Thoracic aorta (tissue), 2 donors: ENCODE measurements around the gene UBAP2. TPM values are rescaled to one million over a fixed set of nuclear protein-coding genes. Genes with fewer than 3 reads are reported as not detected.

Experiments
- ATAC-seq: fragments of 150-250 bp; one replicate; pipeline ENCODE4 v1.8.0; 2017; ENCODE audit warnings: low read depth; ENCODE audit not compliant: insufficient number of reproducible peaks, low FRiP score
- DNase-seq: peaks from one replicate; pipeline ENCODE4 v3.0.0-alpha.2; 2020; ENCODE audit warnings: low spot score
- H3K27ac ChIP-seq, 2 donors: fragments of 200-600 bp; sonication (generic); 1 replicate in 1 of 2; 2 replicates in 1 of 2; pipeline ENCODE4 v1.5.1; 2016; ENCODE audit warnings: mild to moderate bottlenecking in 2 of 2, moderate library complexity in 2 of 2
- H3K27me3 ChIP-seq: fragments of 200-600 bp; sonication (generic); replicated peaks from 2 replicates; pipeline ENCODE4 v1.6.0; 2016; ENCODE audit warnings: mild to moderate bottlenecking; ENCODE audit not compliant: insufficient read depth
- H3K36me3 ChIP-seq: fragments of 200-600 bp; sonication (generic); one replicate; pipeline ENCODE4 v1.5.1; 2016
- H3K4me1 ChIP-seq, 2 donors: fragments of 200-600 bp; sonication (generic); 1 replicate in 1 of 2; 2 replicates in 1 of 2; pipeline versions ENCODE4 v1.5.1 to v1.6.0; 2016; ENCODE audit warnings: low read depth in 2 of 2, mild to moderate bottlenecking in 1 of 2; ENCODE audit not compliant: control insufficient read depth in 1 of 2
- H3K4me3 ChIP-seq: fragments of 200-600 bp; sonication (generic); 2 replicates; pipeline ENCODE4 v1.5.1; 2016; ENCODE audit warnings: mild to moderate bottlenecking
- H3K9me3 ChIP-seq: fragments of 200-600 bp; sonication (generic); 2 replicates; pipeline ENCODE4 v1.5.1; 2016
- total RNA-seq, 2 donors: library from RNA; depleted of rRNA; stranded (reverse); fragments of >200 nt; gene quantifications; one replicate each; pipeline versions ENCODE4 v1.1.0 to v1.2.3, GENCODE V29; 2016
- TF ChIP-seq, protein P1 (sequence below): fragments of 200-600 bp; sonication (generic); IDR thresholded peaks from one replicate; pipeline ENCODE4 v1.5.1; 2019; ENCODE audit warnings: antibody characterized with exemption

The UBAP2 gene
- total RNA-seq, 2 donors from 2014 or later = 21.3 to 29.9 TPM

DNA sequence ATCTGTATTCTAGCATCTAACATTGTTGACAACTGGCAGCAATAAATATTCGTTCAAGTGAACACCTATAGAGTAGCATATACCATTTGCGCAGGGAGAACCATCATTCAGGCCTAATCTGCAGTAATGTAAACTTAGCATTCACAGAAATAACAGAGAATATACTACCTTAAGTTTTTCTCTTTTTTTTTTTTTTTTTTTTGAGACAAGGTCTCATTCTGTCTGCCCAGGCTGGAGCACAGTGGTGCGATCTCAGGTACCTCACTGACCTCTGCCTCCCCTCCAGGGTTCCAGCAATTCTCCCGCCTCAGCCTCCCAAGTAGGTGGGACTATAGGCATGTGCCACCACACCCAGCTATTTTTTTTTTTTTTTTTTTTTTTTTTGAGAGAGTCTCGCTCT lies 12.1 kb downstream of the UBAP2 start:
- no peaks in the 10 kb centered on the region for H3K9me3 ChIP-seq
- TF ChIP-seq, protein P1, sequence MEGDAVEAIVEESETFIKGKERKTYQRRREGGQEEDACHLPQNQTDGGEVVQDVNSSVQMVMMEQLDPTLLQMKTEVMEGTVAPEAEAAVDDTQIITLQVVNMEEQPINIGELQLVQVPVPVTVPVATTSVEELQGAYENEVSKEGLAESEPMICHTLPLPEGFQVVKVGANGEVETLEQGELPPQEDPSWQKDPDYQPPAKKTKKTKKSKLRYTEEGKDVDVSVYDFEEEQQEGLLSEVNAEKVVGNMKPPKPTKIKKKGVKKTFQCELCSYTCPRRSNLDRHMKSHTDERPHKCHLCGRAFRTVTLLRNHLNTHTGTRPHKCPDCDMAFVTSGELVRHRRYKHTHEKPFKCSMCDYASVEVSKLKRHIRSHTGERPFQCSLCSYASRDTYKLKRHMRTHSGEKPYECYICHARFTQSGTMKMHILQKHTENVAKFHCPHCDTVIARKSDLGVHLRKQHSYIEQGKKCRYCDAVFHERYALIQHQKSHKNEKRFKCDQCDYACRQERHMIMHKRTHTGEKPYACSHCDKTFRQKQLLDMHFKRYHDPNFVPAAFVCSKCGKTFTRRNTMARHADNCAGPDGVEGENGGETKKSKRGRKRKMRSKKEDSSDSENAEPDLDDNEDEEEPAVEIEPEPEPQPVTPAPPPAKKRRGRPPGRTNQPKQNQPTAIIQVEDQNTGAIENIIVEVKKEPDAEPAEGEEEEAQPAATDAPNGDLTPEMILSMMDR = no peak
- DNase-seq (no peak), ATAC-seq (no peak)
- H3K27me3 ChIP-seq = no peaks in the 10 kb centered on the region
- H3K4me1 ChIP-seq = no peaks in the 10 kb centered on the region
- no peak overlapping the region for H3K27ac ChIP-seq
- no peaks in the 10 kb centered on the region for H3K36me3 ChIP-seq
- no peak overlapping the region for H3K4me3 ChIP-seq

DNA sequence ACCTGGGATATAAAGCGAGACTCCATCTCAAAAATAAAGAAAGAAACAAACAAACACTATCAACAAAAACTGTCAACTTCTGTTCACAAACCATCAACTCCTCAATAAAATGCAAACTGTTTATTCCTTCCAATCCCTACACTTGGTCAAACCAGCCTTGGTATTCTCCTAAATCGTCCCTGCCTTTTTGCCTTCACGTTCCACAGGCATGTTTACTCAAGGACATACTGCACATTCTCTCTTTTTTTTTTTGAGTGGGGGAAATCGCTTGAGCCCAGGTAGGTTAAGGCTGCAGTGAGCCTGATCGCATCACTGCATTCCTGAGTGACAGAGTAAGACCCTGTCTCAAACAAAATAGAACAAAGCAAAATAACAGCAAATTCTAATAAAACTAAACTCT lies 13.0 kb downstream of the UBAP2 start:
- Histone ChIP-seq H3K4me3 (no peak overlapping the region), H3K4me1 (no peaks in the 10 kb centered on the region), H3K9me3 (no peaks in the 10 kb centered on the region), H3K27me3 (no peaks in the 10 kb centered on the region), H3K27ac (no peak overlapping the region), H3K36me3 (no peaks in the 10 kb centered on the region)
- TF ChIP-seq, protein P1 = no peak
- ATAC-seq (no peak), DNase-seq (no peak)

DNA sequence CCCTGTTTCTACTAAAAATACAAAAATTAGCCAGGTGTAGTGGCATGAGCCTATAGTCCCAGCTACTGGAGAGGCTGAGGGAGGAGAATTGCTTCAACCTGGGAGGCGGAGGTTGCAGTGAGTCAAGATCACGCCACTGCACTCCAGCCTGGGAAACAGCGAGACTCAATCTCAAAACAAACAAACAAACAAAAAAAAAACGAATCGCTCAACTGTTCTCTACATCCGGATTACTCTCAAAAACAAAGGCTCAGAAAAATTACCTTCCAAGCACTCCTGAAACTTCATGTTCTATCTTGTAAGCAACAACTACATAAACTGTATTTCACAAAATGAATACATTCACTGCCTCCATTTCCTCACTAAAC lies 14.0 kb downstream of the UBAP2 start:
- TF ChIP-seq, protein P1 = no peak
- Histone ChIP-seq H3K4me1 (no peaks in the 10 kb centered on the region), H3K27me3 (no peaks in the 10 kb centered on the region), H3K27ac (no peak overlapping the region), H3K9me3 (no peaks in the 10 kb centered on the region), H3K36me3 (no peaks in the 10 kb centered on the region), H3K4me3 (no peak overlapping the region)
- DNase-seq (no peak), ATAC-seq (no peak)

DNA sequence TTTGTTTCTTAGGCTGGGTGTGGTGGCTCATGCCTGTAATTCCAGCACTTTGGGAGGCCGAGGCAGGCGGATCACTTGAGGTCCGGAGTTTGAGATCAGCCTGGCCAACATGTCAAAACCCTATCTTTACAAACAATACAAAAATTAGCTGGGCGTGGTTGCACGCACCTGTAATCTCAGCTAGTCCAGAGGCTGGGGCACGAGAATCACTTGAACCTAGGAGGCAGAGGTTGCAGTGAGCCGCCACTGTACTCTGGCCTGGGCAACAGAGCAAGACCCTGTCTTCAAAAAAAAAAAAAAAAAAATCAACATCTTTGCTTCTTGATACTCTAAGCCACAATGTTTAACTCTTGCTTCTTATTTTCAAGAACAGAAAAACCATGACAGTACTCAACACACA lies 16.1 kb downstream of the UBAP2 start:
- H3K27me3 ChIP-seq = no peaks in the 10 kb centered on the region
- H3K4me1 ChIP-seq = no peaks in the 10 kb centered on the region
- H3K4me3 ChIP-seq = no peak overlapping the region
- DNase-seq = no peak
- H3K27ac ChIP-seq = no peak overlapping the region
- H3K9me3 ChIP-seq = no peaks in the 10 kb centered on the region
- H3K36me3 ChIP-seq = no peaks in the 10 kb centered on the region
- ATAC-seq = no peak
- TF ChIP-seq, protein P1 = no peak

DNA sequence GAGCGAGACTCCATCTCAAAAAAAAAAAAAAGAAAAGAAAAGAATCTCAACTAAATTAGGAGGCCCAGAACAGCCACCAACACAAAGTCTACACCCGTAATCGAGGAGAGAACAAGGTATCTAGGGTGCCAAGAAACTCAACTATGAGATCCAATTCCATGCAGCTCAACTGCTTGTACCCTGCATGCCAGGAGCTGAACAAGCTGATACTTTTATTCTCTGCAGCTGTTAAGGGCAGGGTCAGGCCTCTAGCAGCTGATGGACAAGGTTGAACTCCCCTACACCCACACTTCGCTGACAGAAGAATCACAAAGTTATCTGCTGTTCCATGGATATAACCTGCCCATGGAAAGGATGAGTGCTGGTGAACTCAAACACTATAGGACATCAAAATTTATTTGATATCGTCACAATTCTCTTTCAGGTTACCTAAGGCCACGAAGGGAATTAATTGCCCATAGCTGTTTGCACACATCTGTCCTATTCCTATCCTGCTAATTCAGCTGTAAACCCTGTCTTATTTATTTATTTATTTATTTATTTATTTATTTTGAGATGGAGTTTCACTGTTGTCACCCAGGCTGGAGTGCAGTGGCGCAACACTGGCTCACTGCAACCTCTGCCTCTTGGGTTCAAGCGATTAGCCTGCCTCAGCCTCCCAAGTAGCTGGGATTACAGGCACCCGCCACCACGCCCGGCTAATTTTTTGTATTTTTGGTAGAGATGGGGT lies 20.7 kb downstream of the UBAP2 start:
- Histone ChIP-seq H3K36me3 (no peaks in the 10 kb centered on the region), H3K4me3 (no peak overlapping the region), H3K27ac (no peak overlapping the region), H3K27me3 (no peaks in the 10 kb centered on the region), H3K4me1 (no peaks in the 10 kb centered on the region), H3K9me3 (no peaks in the 10 kb centered on the region)
- ATAC-seq (no peak), DNase-seq (no peak)
- TF ChIP-seq, protein P1 = no peak
